Measurements from ENCODE around the gene MFAP3L. TPM values are rescaled to one million over a fixed set of nuclear protein-coding genes. Genes with fewer than 3 reads are reported as not detected.

MFAP3L gene
- total and polyA plus RNA-seq, 2 donors (not counting 3 experiments of a cell fraction or from before 2014, with no cell fraction given), result 0.22 to 0.23 TPM

- ChIA-PET CTCF (no interaction called here), POLR2A (no interaction called here)
- H3K27me3 ChIP-seq (ENCODE audit: control insufficient read depth in 2 of 2, insufficient read depth in 2 of 2, low read length in 2 of 2), result no peaks in the 10 kb centered on the region
- H3K4me1 ChIP-seq (ENCODE audit: control insufficient read depth, extremely low read depth, insufficient read depth, low read length), result no peaks in the 10 kb centered on the region
- no peak overlapping the region for H3K4me2 ChIP-seq (ENCODE audit: insufficient read depth, low read length)
- H3K36me3 ChIP-seq (ENCODE audit: control insufficient read depth in 2 of 2, extremely low read depth in 1 of 2, insufficient read depth in 2 of 2, low read length in 2 of 2), result no peaks in the 10 kb centered on the region
- DNase-seq (ENCODE audit: low read depth, low spot score) (no peak), FAIRE-seq (no peak)
- no peaks in the 10 kb centered on the region for H3K79me2 ChIP-seq (ENCODE audit: control insufficient read depth, insufficient read depth, low read length)
- no peak for TF ChIP-seq JUN (IDR thresholded peaks at IDR 0.05; ENCODE audit: borderline replicate concordance, insufficient read depth, insufficient read length, low read depth)
- no peak for TF ChIP-seq POLR2A (IDR thresholded peaks at IDR 0.05; ENCODE audit: low read depth, low read length)
- no peak for TF ChIP-seq POLR2AphosphoS5 (IDR thresholded peaks at IDR 0.05; ENCODE audit: insufficient read depth, low read depth, low read length)
- TF ChIP-seq FOS (IDR thresholded peaks at IDR 0.05; ENCODE audit: borderline replicate concordance, insufficient read depth, low read length), result no peak
- no peak for TF ChIP-seq GATA2 (IDR thresholded peaks at IDR 0.05; ENCODE audit: insufficient read depth, insufficient read length, low read depth, low read length)
- no peak for TF ChIP-seq EZH2 (IDR thresholded peaks at IDR 0.05; ENCODE audit: borderline replicate concordance, low read depth, low read length, severe bottlenecking)
- TF ChIP-seq CTCF (IDR thresholded peaks at IDR 0.05; ENCODE audit: extremely low read depth in 1 of 2, insufficient read depth in 1 of 2, low read depth in 1 of 2, low read length in 2 of 2), result no peak
- no peak for TF ChIP-seq MAX (IDR thresholded peaks at IDR 0.05; ENCODE audit: insufficient read depth, insufficient read length)
- no peak for TF ChIP-seq MYC (IDR thresholded peaks at IDR 0.05; ENCODE audit: low read depth, low read length)
- BruUV-seq (replicated peaks), result no TSS peak
- dilution Hi-C loops (cut with MboI; ENCODE audit: extremely low pct_ligation_motif_present, low sequenced_read_pairs), result no loop called here
- intact Hi-C loops (cut with micrococcal nuclease), result no loop called here
- no peaks in the 10 kb centered on the region for H4K20me1 ChIP-seq (replicated peaks; ENCODE audit: control insufficient read depth, extremely low read depth, insufficient read depth, low read length)
- H3K27ac ChIP-seq (ENCODE audit: insufficient read depth, low read depth, low read length), result no peak overlapping the region
- no peaks in the 10 kb centered on the region for H3K9me1 ChIP-seq (replicated peaks; ENCODE audit: control insufficient read depth, extremely low read depth, insufficient read depth, low read length)
- H3K9me3 ChIP-seq (replicated peaks; ENCODE audit: control insufficient read depth, insufficient read depth, low read length), result no peaks in the 10 kb centered on the region
- H2AFZ ChIP-seq (ENCODE audit: low read depth, low read length), result no peak overlapping the region
- no peak overlapping the region for H3K4me3 ChIP-seq (replicated peaks in 1 of 3; ENCODE audit: insufficient read depth in 1 of 3, low read depth in 1 of 3, low read length in 3 of 3)
- H3K9ac ChIP-seq (replicated peaks; ENCODE audit: extremely low read depth, insufficient read depth, low read length), result no peak overlapping the region
These were observed 37.9 kb downstream of the MFAP3L start for GRCh38 chr4:169988252-169988651.

Data from endothelial cell of umbilical vein (primary cell).